HL-60 (cell line): ENCODE results near the gene BTG2.
"Not testable (repeated sequence)": the region's sequence is repeated elsewhere in the genome, so short reads cannot be mapped to it uniquely, and the experiment has no call there.

Experiments
- DNase-seq, 2 experiments: peaks; one replicate each; pipeline ENCODE4 v3.0.0-alpha.2; 2010 to 2020; ENCODE audit warnings: low read depth in 1 of 2, low spot score in 1 of 2
- H3K27ac ChIP-seq: fragments of 250-450 bp; sonication (Bioruptor Pico); replicated peaks from 2 replicates; pipeline ENCODE4 v1.5.1; 2020; ENCODE audit warnings: mild to moderate bottlenecking, moderate library complexity
- H3K27me3 ChIP-seq: fragments of 250-450 bp; sonication (Bioruptor Pico); 2 replicates; pipeline ENCODE4 v1.5.1; 2021; ENCODE audit warnings: mild to moderate bottlenecking, moderate library complexity; ENCODE audit not compliant: insufficient read depth, poor library complexity, severe bottlenecking
- H3K4me3 ChIP-seq: replicated peaks from 2 replicates; pipeline ENCODE4 v1.5.1; 2011; ENCODE audit warnings: mild to moderate bottlenecking, control low read depth, low read length; ENCODE audit not compliant: insufficient read depth
- GABPA ChIP-seq: IDR thresholded peaks from 2 replicates; pipeline ENCODE4 v1.6.1; 2012; ENCODE audit warnings: low read depth
- POLR2AphosphoS5 ChIP-seq: IDR thresholded peaks from 2 replicates; pipeline ENCODE4 v1.6.1; 2012; ENCODE audit warnings: low read depth
- REST ChIP-seq: IDR thresholded peaks from 2 replicates; pipeline ENCODE4 v1.6.1; 2012; ENCODE audit warnings: low read depth; ENCODE audit not compliant: insufficient replicate concordance
- SPI1 ChIP-seq: IDR thresholded peaks from 2 replicates; pipeline ENCODE4 v1.6.1; 2012; ENCODE audit warnings: low read depth, mild to moderate bottlenecking, borderline replicate concordance
- TF ChIP-seq, protein P1 (sequence below): IDR thresholded peaks from one replicate; pipeline ENCODE4 v1.5.1; 2011; ENCODE audit warnings: low read length, control low read depth, inconsistent platforms; ENCODE audit not compliant: insufficient read depth

Gene BTG2

GRCh38 chr1:203265541-203265940, 39.8 kb upstream of the BTG2 start:
- no peak overlapping the region for H3K27ac ChIP-seq
- no peak for DNase-seq
- TF ChIP-seq SPI1 (no peak), REST (no peak), POLR2AphosphoS5 (no peak), GABPA (no peak)
- TF ChIP-seq, protein P1, sequence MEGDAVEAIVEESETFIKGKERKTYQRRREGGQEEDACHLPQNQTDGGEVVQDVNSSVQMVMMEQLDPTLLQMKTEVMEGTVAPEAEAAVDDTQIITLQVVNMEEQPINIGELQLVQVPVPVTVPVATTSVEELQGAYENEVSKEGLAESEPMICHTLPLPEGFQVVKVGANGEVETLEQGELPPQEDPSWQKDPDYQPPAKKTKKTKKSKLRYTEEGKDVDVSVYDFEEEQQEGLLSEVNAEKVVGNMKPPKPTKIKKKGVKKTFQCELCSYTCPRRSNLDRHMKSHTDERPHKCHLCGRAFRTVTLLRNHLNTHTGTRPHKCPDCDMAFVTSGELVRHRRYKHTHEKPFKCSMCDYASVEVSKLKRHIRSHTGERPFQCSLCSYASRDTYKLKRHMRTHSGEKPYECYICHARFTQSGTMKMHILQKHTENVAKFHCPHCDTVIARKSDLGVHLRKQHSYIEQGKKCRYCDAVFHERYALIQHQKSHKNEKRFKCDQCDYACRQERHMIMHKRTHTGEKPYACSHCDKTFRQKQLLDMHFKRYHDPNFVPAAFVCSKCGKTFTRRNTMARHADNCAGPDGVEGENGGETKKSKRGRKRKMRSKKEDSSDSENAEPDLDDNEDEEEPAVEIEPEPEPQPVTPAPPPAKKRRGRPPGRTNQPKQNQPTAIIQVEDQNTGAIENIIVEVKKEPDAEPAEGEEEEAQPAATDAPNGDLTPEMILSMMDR, result no peak
- H3K4me3 ChIP-seq, result no peak overlapping the region
- H3K27me3 ChIP-seq, result peaks cover 3% of the 10 kb centered on the region

DNA sequence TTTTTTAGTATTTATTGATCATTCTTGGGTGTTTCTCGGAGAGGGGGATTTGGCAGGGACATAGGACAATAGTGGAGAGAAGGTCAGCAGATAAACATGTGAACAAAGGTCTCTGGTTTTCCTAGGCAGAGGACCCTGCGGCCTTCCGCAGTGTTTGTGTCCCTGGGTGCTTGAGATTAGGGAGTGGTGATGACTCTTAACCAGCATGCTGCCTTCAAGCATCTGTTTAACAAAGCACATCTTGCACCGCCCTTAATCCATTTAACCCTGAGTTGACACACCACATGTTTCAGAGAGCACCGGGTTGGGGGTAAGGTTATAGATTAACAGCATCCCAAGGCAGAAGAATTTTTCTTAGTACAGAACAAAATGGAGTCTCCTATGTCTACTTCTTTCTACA, 39.2 kb upstream of the BTG2 start:
- H3K27ac ChIP-seq, DNase-seq, H3K4me3 ChIP-seq, H3K27me3 ChIP-seq: not testable (repeated sequence)

DNA sequence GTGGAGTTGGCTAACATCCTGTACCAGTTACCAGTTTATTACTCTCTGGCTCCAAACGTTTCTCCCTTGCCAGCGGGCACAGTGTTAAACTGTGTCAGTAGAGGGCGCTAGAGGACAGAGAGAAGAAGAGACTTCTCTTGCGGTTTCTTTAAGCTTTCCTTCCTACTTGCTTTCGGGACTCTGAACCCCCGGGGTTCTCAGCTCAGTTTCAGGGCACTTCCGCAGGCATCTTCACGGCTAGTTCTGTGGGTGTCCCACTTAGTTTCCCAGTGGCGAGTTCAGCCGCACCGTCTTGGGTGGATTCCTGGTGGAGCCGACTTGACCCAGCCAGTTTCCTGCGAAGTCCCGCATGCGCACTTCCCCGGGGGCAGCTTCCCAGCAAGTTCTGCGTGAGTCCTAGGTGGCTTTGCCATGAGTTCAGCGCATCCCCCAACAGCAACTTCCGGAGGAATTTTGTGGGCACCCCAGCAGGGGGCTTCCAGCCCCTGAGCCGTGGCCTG, 37.9 kb upstream of the BTG2 start:
- Histone ChIP-seq H3K4me3 (peak overlapping the region; percentile 56), H3K27me3 (peaks cover 3% of the 10 kb centered on the region), H3K27ac (peak overlapping the region; percentile 52)
- DNase-seq, result peak; percentile 78 to 90
- no peak for TF ChIP-seq REST
- TF ChIP-seq, protein P1, result peak; percentile 93
- TF ChIP-seq SPI1, result peak; percentile 22; the same call in 1 of the 2 replicates
- no peak for TF ChIP-seq GABPA
- no peak for TF ChIP-seq POLR2AphosphoS5

- Histone ChIP-seq H3K4me3 (peak overlapping the region; percentile 56), H3K27me3 (peaks cover 3% of the 10 kb centered on the region), H3K27ac (no peak overlapping the region)
- TF ChIP-seq REST, result no peak
- DNase-seq, result no peak
Measured at GRCh38 chr1:203267912-203268311, 37.4 kb upstream of the BTG2 start.
